Measurements from ENCODE around the gene G3BP1. TPM values are rescaled to one million over a fixed set of nuclear protein-coding genes. Genes with fewer than 3 reads are reported as not detected.
A peak's percentile ranks its signal among the peaks of the same experiment; 100 is the strongest.

Gene G3BP1
- total and polyA plus RNA-seq, 2 of the 13 experiments (the other 11 are each of a cell fraction or from before 2014, with no cell fraction given) = 36.7 to 320 TPM

DNA sequence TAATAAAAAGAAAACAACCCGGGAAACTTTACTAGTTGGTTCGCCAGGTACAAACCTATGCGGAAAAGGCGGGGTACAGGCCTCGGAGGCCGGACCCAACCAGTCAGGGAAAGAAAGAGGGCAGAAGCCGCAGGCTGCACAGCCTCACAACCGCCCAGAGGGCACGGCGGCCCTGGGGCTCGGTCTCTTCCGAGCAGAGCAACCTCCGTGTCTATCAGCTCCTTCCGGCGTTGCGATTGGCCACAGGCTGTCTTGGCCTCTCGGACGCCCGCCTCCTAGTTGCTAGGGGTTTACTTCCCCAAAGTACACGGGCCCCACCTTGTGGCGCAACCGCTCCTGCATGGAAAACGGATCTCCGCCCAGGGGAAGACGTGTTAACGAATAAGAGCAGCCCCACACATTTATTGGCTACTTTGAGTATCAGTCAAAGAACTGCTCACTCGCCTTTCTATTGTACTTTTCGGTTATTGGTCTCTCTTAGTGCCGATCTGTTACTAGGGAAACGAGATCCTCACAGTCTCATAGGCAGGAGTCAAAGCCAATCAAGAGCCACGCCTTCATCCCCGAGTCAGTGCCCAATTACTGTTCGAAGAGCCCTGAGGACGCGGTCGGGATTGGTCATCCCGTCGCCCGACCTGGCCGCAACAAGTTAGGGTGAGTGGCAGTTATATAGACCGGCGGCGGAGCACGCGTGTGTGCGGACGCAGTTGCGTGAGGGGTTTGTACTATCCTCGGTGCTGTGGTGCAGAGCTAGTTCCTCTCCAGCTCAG is at the start of gene G3BP1 (continued):
- TF ChIP-seq, protein P1, sequence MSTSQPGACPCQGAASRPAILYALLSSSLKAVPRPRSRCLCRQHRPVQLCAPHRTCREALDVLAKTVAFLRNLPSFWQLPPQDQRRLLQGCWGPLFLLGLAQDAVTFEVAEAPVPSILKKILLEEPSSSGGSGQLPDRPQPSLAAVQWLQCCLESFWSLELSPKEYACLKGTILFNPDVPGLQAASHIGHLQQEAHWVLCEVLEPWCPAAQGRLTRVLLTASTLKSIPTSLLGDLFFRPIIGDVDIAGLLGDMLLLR (CRISPR knock-in tag; IDR thresholded peaks at IDR 0.05) = peak; percentile 79; the same call in 1 of the 2 replicates
- TF ChIP-seq ZNF251 (CRISPR knock-in tag; IDR thresholded peaks at IDR 0.05) (no peak), ZNF138 (CRISPR knock-in tag; IDR thresholded peaks at IDR 0.05; ENCODE audit: low read depth) (no peak; the same call in 1 of the 2 replicates), ZNF496 (CRISPR knock-in tag; IDR thresholded peaks at IDR 0.05; ENCODE audit: insufficient replicate concordance) (no peak), PHF20 (CRISPR knock-in tag; IDR thresholded peaks at IDR 0.05) (peak; percentile 66), ZNF709 (CRISPR knock-in tag; IDR thresholded peaks at IDR 0.05) (no peak; the same call in 1 of the 2 replicates), DR1 (CRISPR knock-in tag; IDR thresholded peaks at IDR 0.05) (peak; percentile 99), FOXO1 (CRISPR knock-in tag; IDR thresholded peaks at IDR 0.05) (0 out of 2 replicates have a peak, but pooled peaks have one; percentile 16), HMG20B (CRISPR knock-in tag; conservative IDR thresholded peaks at IDR 0.05) (no peak), SIN3A (IDR thresholded peaks at IDR 0.05; ENCODE audit: borderline replicate concordance, low read depth, low read length) (peak; percentile 69; the same call in 1 of the 2 replicates), NONO (IDR thresholded peaks at IDR 0.05) (no peak), NONO (CRISPR knock-in tag; conservative IDR thresholded peaks at IDR 0.05) (no peak; the same call in 1 of the 2 replicates), ZKSCAN1 (IDR thresholded peaks at IDR 0.05; ENCODE audit: low read length) (no peak), GZF1 (CRISPR knock-in tag; IDR thresholded peaks at IDR 0.05) (no peak), ZNF773 (CRISPR knock-in tag; IDR thresholded peaks at IDR 0.05; ENCODE audit: borderline replicate concordance) (peak; percentile 68; the same call in 1 of the 2 replicates), SMARCC2 (IDR thresholded peaks at IDR 0.05) (no peak), ZNF44 (CRISPR knock-in tag; IDR thresholded peaks at IDR 0.05) (no peak), ZNF207 (IDR thresholded peaks at IDR 0.05; ENCODE audit: borderline replicate concordance) (no peak), DNMT3B (CRISPR knock-in tag; conservative IDR thresholded peaks at IDR 0.05) (0 out of 2 replicates have a peak, but pooled peaks have one; percentile 49), PCBP2 (optimal IDR thresholded peaks at IDR 0.05; ENCODE audit: low read depth, low read length, poor library complexity, severe bottlenecking) (no peak), MIER2 (CRISPR knock-in tag; IDR thresholded peaks at IDR 0.05) (peak; percentile 33; the same call in 1 of the 2 replicates), SMARCE1 (IDR thresholded peaks at IDR 0.05; ENCODE audit: borderline replicate concordance) (no peak), MAFK (conservative IDR thresholded peaks at IDR 0.05 in 1 of 2, IDR thresholded peaks at IDR 0.05 in 1 of 2; ENCODE audit: low read length in 2 of 2) (no peak; a peak in 1 of 4 replicates), ZNF790 (CRISPR knock-in tag; IDR thresholded peaks at IDR 0.05; ENCODE audit: borderline replicate concordance) (0 out of 2 replicates have a peak, but pooled peaks have one; percentile 32), ZNF350 (CRISPR knock-in tag; IDR thresholded peaks at IDR 0.05; ENCODE audit: borderline replicate concordance, low read depth) (peak; percentile 48), POLR2AphosphoS2 (IDR thresholded peaks at IDR 0.05; ENCODE audit: low read depth, low read length) (peak; percentile 89), ZNF558 (CRISPR knock-in tag; IDR thresholded peaks at IDR 0.05; ENCODE audit: borderline replicate concordance) (no peak)
- TF ChIP-seq, protein P2, sequence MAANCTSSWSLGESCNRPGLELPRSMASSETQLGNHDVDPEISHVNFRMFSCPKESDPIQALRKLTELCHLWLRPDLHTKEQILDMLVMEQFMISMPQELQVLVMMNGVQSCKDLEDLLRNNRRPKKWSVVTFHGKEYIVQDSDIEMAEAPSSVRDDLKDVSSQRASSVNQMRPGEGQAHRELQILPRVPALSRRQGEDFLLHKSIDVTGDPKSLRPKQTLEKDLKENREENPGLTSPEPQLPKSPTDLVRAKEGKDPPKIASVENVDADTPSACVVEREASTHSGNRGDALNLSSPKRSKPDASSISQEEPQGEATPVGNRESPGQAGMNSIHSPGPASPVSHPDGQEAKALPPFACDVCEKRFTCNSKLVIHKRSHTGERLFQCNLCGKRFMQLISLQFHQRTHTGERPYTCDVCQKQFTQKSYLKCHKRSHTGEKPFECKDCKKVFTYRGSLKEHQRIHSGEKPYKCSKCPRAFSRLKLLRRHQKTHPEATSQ (CRISPR knock-in tag; IDR thresholded peaks at IDR 0.05; ENCODE audit: borderline replicate concordance) = no peak
- TF ChIP-seq, protein P3, sequence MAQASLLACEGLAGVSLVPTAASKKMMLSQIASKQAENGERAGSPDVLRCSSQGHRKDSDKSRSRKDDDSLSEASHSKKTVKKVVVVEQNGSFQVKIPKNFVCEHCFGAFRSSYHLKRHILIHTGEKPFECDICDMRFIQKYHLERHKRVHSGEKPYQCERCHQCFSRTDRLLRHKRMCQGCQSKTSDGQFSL (CRISPR knock-in tag; IDR thresholded peaks at IDR 0.05) = peak; percentile 60; the same call in 1 of the 2 replicates

All from HepG2 (cell line).